Epithelial cell of prostate (primary cell): ENCODE data around the gene ZNF480.
"Not testable (repeated sequence)": the region's sequence is repeated elsewhere in the genome, so short reads cannot be mapped to it uniquely, and the experiment has no call there.

Experiments
- DNase-seq: peaks from one replicate; pipeline ENCODE4 v3.0.0-alpha.2; 2011; ENCODE audit warnings: low read depth, low spot score
- H3K27ac ChIP-seq: fragments of 450-650 bp; 2 replicates; pipeline ENCODE4 v1.5.1; 2017; ENCODE audit warnings: mild to moderate bottlenecking

The ZNF480 gene

DNA sequence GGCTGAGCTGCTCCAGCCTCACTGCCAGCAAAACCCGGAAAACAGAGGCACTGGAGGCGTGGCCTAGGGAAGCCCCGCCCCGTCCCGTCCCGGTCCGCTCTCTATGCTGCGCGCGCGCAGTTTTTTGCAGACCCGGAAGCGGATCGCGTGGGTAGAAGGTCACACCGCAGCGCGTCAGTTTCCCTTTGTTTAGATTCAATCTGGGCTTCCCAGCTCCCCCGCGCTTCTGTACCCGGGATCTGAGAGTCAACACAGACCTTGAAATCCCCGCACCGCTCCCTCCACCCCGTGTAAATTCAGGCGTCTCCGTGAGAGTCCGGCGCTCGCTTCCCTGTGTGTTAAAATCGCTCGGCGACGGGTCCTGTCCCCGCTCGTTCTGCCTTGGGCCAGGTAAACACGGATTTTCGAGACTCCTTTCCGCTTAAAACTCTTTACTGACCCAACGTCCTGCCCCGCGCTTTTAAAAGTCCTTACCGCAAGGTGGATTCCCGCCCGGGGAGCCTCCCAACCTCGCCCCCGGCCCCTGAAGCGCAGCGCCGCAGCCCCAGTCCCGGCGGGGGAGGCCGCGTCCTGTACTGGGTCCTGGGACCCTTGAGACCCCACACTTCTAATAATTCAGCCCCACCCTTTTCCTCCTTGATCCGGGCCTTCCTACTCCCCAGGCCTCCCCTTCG is 39.3 kb downstream of the ZNF480 start, which contains the start of gene ZNF610:
Gene ZNF610 (plus strand): TSS at position 127 of the 674 bp plus-strand sequence. CDS start 12,930 bp downstream, outside the sequence.
- peak within 1 kb of the TSS; percentile 9 for H3K27ac ChIP-seq
- DNase-seq, result peak; percentile 22

DNA sequence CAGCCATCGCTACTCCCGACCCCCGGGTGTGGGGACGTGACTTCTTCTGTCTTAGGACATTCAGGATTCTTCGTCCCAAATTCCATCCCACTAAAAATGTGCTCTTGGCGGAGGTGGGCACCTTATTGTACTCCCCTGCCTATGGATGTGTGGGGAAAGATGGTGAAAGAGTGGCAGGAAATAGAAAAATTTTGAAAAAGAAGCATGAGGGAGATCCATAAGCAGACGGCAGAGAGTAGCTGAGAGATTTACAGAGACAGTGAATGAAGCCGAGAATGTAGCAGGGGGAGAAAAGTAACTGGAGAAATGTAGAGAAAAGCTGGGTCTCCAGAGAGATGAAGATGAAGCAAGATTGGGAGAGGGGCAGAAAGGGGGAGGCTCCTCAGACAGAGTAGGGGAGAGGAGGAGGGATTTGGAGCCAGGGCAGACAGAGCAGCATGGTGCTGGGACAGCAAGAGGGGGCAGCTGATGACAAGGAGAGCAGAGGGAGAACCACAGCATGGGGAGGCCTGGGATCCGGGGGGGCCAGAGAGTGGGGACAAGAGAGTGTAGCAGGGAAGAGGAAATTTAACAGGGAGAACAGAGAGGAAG is 39.9 kb downstream of the ZNF480 start:
- no peak overlapping the region for H3K27ac ChIP-seq
- no peak for DNase-seq

DNA sequence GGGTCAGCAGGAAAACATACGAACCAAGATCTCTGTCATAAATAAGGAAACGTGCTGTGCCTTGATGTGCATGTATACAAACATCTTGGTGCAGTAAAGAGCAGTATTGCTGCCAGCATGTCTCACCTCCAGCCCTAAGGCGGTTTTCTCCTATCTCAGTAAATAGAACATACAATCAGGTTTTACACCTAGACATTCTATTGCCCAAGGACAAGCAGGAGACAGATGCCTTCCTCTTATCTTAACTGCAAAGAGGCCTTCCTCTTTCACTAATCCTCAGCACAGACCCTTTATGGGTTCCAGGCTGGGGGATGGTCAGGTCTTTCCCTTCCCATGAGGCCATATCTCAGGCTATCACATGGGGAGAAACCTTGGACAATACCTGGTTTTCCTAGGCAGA is 42.1 kb downstream of the ZNF480 start:
- H3K27ac ChIP-seq, DNase-seq: not testable (repeated sequence)

DNA sequence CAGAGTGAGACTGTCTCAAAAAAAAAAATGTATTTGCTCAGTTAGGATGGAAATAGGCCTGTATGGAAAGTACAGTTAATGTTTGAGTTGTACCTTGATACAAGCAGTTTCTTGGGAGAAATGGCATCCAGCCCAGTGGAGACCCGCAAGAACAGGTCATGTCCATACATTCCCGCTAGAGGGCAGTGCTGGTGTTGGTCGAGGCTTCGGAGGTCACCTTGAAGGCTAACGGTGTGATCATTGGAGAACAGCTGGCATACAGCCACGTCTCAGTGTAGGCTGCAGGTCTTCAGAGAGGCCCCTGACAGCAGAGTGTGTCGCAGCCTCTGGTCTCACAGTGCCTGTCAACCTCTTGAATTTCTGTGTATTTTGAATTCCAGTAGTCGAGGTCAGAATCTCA is 46.6 kb downstream of the ZNF480 start:
- DNase-seq, result no peak
- H3K27ac ChIP-seq, result no peak overlapping the region

DNA sequence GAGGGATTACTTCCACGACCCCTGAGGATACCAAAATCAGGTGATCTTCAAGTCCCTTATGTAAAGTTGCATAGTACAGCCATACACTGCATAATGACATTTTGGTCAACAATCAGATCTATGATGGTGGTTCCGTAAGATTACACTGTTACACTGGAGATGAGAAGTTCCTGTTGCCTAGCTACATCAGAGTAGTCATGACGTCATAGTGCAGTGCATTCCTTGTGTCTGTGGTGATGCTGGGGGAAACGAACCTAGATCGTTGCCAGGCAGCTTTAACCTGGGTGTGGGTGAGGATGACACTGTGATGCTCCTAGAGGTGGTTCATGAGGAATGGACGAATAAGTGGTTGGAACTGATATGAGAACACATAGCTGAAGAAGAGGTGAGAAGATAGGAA is 48.2 kb downstream of the ZNF480 start:
- no peak for DNase-seq

DNA sequence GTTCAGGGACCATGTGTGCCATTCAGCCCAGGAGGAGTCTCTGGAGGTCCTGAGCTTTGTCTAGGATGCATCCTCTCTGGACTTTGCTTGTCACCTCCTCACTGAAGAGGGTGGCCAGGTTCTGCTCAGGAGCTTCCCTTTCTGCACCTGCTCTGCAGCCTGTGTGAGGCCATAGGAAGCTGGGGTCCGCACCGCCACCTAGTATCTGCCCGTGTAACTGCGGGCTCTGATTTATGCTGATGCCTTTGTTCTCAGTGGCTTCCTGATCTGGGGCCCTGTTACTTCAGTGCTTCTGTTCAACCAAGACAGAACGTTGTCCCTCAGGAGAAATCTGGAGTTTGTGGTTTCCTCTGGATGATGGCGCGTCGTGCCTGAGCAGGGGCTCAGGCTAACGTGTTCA is 54.5 kb downstream of the ZNF480 start:
- DNase-seq, result no peak
- no peak overlapping the region for H3K27ac ChIP-seq

More for the DNA sequence above, 48.2 kb downstream of the ZNF480 start:
- H3K27ac ChIP-seq, result no peak overlapping the region

DNA sequence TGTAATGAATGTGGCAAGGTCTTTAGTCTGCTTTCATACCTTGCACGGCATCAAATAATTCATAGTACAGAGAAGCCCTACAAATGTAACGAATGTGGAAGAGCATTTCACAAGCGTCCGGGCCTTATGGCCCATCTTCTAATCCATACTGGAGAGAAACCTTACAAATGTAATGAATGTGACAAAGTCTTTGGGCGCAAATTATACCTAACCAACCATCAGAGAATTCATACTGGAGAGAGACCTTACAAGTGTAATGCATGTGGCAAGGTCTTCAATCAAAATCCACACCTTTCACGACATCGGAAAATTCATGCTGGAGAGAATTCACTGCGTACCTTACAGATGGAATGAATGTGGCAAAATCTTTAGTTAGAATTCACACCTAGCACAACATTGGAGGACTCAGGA is 69.5 kb downstream of the ZNF480 start:
- no peak for DNase-seq
- H3K27ac ChIP-seq, result no peak overlapping the region

DNA sequence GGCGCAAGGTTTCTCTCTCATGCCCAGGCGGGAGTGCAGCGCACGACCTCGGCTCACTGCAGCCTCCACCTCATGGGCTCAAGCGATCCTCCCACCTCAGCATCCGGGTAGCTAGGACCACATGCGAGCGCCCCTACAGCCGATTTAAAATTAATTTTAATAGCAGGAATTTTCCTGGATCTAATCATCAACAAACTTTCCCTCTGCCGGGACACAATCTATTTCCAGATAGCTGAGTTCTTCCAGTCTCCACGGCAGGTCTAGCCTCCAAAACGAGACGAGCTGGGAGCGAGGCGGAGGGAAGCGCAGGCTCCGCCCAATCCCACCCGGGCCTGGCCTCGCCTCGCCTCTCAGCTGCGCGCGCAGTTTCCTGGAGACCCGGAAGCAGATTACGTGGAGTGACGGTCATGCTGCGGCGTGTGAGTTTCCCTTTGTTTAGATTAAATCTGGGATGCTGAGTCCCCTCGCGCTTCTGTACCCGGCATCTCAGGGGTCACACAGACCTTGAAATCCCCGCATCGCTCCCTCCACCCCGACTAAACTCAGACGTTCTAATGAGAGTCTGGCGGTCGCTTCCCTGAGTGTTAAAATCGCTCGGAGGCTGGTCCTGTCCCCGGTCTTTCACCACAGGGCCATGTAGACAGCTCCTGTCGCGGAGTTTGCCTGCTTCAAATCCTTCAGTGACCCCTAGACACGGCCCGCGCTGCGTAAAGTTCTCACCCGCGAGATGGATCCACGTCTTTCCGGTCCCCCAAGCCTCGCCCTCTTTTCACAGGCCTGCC is 72.8 kb downstream of the ZNF480 start, which contains the start of gene ZNF880:
Gene ZNF880 (plus strand): TSS at position 365 of the 782 bp plus-strand sequence. CDS start 43 bp downstream, at position 408.
- H3K27ac ChIP-seq, result peak within 1 kb of the TSS; percentile 91
- peak; percentile 34 for DNase-seq

DNA sequence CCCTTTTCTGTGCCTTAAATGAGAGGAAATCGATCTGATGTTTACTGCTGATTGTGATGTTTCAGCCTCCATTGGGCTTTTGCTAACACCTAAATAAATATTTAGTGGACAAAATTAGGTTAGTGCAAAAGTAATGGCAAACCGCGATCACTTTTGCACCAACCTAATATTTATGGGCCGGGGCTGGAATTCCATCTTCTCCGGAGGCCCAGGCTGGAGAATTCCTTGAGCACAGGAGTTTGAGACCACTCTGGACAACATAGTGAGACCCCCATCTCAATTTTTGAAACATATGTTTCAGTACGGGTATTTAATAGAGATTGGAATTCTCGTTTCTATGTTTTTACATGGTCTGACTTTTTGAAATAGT is 73.4 kb downstream of the ZNF480 start:
- peak overlapping the region; percentile 91 for H3K27ac ChIP-seq
- DNase-seq, result no peak
